Pancreas (tissue), 10 donors: ENCODE data around the gene CDC25C. TPM values are rescaled to one million over a fixed set of nuclear protein-coding genes. Genes with fewer than 3 reads are reported as not detected.
A peak's percentile ranks its signal among the peaks of the same experiment; 100 is the strongest.
"Not testable (repeated sequence)": the region's sequence is repeated elsewhere in the genome, so short reads cannot be mapped to it uniquely, and the experiment has no call there.

Experiments
- ATAC-seq, 4 donors: fragments of 200-7000 bp; cut with Tn5 transposase; one replicate each; pipeline versions ENCODE4 v1.8.0 to v1.9.1; 2020; ENCODE audit warnings: mild to moderate bottlenecking in 4 of 4, moderate library complexity in 4 of 4
- DNase-seq, 6 donors: peaks; one replicate each; pipeline ENCODE4 v3.0.0-alpha.2; 2020
- FAIRE-seq: peaks from 2 replicates; lab custom pipeline; 2012; peaks lifted over from hg19 to GRCh38; lab: Jason Lieb, UNC
- H3K27ac ChIP-seq, 4 donors: fragments of 200-600 bp; sonication (generic); 1 replicate in 3 of 4; 2 replicates in 1 of 4; pipeline versions ENCODE4 v1.5.0 to v1.8.0; 2020
- H3K27me3 ChIP-seq, 4 donors: fragments of 200-600 bp; one replicate each; pipeline ENCODE4 v1.8.0; 2021
- H3K36me3 ChIP-seq, 3 donors: fragments of 200-600 bp; sonication (generic) in 1 of 3; one replicate each; pipeline versions ENCODE4 v1.5.0 to v1.8.0; 2020 to 2021
- H3K4me1 ChIP-seq, 3 donors: fragments of 200-600 bp; one replicate each; pipeline ENCODE4 v1.8.0; 2021
- H3K4me3 ChIP-seq, 4 donors: fragments of 200-600 bp; sonication (generic) in 2 of 4; one replicate each; pipeline versions ENCODE4 v1.5.0 to v1.8.0; 2020 to 2021
- H3K9me3 ChIP-seq, 4 donors: fragments of 200-600 bp; one replicate each; pipeline ENCODE4 v1.8.0; 2021
- WGBS, 2 donors: extraction: QIAGEN DNeasy Blood & Tissue Kit; methylation state at CpG; one replicate each; pipeline ENCODE4 v1.1.7; 2013; 5-methylcytosine and 5-hydroxymethylcytosine counted together
- intact Hi-C, 3 donors: fragments of 100-400 bp; cut with DNase I; formaldehyde crosslinking; loops; one replicate each; pipeline versions ENCODE4 v1.11.1 to v1.14.2; 2022
- polyA plus RNA-seq, 2 donors: library from polyadenylated mRNA; stranded (reverse); fragments of 200-250 nt; gene quantifications; one replicate each; pipeline ENCODE4 v1.2.3, GENCODE V29; 2013
- total RNA-seq, 6 donors: library from RNA; stranded (reverse); fragmentation: NEBNext Ultra II Directional in 4 of 6; extraction: Animal tissue kit (Norgen Biotek cat#: 25700) in 4 of 6; gene quantifications; one replicate each; pipeline versions ENCODE4 v1.2.1 to v1.2.4, GENCODE V29; 2021 to 2023
- TF ChIP-seq, protein P1 (sequence below), 4 donors: fragments of 200-600 bp; sonication (generic) in 3 of 4; IDR thresholded peaks; one replicate each; pipeline versions ENCODE4 v1.5.0 to v1.8.0; 2021; ENCODE audit warnings: antibody characterized with exemption in 4 of 4
- donor health status: healthy with polysubstance abuse.
- donor health status: DM: no; HTN: no; CAD: no; lungs with moderate emphysema.
- donor health status: DM: no; HTN: no; CAD: no.
- donor health status: control.
- donor health status: control.
- donor health status: Bipolar disorder and iron deficiency.
- donor health status: DM: yes; HTN: yes; CAD: no.
- donor health status: DM: no; HTN: no; CAD: no.
- donor health status: DM: no; HTN: no; CAD: no.
- donor health status: DM: yes; HTN: yes; CAD: no.

CDC25C gene
- total and polyA plus RNA-seq, 8 donors: 0.09 to 0.19 (median 0.13) TPM; not detected in 4

DNA sequence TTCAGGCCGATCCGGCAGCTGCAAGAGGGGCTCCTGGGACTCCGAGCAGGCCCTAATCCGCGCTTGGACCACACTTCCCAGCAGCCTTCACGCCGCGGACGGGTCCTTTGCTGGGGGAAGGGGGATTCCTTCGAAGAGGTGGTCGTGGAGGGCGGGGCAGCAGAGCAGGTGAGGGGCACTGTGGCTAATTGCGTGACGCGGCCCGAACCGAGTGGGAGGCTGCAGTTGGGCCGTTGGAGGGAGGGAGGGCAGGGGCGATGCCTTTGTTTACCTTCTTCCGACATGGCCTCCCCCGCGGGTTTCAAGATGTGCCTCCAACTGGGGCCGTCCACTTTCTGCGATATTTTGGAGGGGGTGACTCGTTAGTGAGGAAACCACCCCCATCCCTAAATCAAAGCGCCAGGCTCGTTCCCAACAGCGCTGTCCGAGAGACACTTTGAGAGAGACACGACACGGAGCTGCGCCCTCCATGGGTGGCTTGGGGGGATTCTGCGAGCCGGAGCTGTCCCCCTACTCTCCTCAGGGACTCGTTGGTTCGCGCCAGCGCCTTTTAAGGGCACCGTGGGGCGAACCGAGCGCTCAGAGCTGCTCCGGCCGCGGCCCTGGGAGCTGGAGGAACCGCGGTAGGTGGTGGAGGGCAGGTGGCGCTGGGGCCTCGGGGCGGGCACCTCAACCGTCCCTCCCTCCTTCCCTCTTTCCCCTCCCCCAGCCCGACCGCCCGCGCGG lies 6.2 kb upstream of the CDC25C start, which contains the start of gene FAM53C:
TSS of gene FAM53C (plus strand) at position 582 of the 726 bp plus-strand sequence. CDS start 3,070 bp downstream, outside the sequence.
- FAIRE-seq (no peak), ATAC-seq (peak; percentile 91 to 95 (median 92))

DNA sequence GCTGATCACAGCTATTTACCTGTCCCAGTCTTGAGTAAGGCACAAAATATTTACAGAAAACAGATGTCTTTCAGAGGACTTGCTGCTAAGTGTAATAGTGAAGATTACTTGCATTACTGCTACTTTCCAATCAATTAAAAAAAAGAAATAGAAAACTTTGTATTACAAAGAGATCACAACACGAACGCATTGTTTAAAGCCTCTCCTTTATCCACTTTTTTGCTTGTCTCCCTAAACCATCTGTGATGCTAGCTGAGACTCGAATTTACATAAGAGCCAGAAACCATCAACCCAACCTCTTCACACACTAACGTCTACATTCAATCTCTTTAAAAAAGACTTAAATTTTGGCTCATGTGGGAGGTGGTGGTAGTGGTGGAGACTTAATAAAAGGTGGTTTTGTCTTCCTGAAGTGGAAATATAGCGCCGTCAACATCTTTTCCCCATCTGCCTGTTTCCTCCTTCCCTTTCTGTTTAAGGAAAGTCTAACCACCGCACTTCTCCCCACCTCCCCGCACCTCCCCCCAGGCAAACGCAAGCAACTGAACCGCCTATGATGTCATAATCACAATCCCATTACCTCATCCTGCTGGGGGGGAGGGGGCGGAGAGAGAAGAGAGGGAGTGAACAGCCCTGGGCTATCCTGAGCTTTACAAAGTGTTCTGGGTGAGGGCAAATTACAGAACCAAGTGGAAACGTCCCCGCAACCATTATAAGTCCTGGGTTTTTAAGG lies 5.5 kb upstream of the CDC25C start:
- peaks cover 0 to 17% (median 5%) of the 10 kb centered on the region in 3 donors for H3K4me1 ChIP-seq

More for the DNA sequence above, 6.2 kb upstream of the CDC25C start, which contains the start of gene FAM53C:
- H3K36me3 ChIP-seq: peaks cover 0 to 17% (median 6%) of the 10 kb centered on the region in 3 donors
- WGBS, 2 donors: 0 to 1% methylated on average over 51 to 56 of the region's 56 CpGs
- H3K27me3 ChIP-seq: no peaks in the 10 kb centered on the region
- H3K4me1 ChIP-seq: peaks cover 0 to 17% (median 5%) of the 10 kb centered on the region in 3 donors
- H3K4me3 ChIP-seq: peak within 1 kb of the TSS; percentile 61 to 95 (median 90)
- TF ChIP-seq, protein P1, sequence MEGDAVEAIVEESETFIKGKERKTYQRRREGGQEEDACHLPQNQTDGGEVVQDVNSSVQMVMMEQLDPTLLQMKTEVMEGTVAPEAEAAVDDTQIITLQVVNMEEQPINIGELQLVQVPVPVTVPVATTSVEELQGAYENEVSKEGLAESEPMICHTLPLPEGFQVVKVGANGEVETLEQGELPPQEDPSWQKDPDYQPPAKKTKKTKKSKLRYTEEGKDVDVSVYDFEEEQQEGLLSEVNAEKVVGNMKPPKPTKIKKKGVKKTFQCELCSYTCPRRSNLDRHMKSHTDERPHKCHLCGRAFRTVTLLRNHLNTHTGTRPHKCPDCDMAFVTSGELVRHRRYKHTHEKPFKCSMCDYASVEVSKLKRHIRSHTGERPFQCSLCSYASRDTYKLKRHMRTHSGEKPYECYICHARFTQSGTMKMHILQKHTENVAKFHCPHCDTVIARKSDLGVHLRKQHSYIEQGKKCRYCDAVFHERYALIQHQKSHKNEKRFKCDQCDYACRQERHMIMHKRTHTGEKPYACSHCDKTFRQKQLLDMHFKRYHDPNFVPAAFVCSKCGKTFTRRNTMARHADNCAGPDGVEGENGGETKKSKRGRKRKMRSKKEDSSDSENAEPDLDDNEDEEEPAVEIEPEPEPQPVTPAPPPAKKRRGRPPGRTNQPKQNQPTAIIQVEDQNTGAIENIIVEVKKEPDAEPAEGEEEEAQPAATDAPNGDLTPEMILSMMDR (IDR thresholded peaks at IDR 0.05): no peak
- intact Hi-C loops: no loop called here
- peak within 1 kb of the TSS; percentile 94 to 99 (median 98) for H3K27ac ChIP-seq
- peak; percentile 93 to 99 (median 95) for DNase-seq
- H3K9me3 ChIP-seq: no peaks in the 10 kb centered on the region

DNA sequence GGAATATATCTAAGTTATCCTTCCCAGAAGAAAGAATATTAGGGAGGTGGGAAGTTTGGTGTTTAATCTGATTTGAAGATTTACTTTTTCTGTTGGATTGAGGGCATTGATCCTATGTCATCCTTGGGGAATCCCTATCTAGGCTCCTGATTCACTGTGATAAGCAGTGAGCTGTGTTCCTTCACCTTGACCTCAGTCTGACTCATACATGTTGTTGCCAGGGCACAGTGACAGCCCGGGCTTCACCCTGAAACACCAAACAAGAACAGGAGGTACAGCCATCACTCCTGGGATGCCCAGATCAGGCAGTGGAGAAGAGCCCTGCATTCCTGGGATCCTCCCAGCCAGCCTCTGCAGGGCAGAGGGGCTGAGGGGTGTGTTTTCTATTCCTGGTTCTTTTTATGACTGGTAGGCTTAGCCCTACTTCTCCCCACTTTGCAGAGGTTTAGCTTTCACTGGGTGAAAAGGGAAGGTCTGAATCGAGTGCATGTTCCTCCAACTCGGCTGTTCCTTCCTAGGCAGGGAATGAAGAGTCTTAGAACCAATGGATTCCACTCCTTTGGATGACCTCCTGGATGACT lies 3.4 kb upstream of the CDC25C start:
- 57 to 63% methylated on average over 3 of the region's 3 CpGs for WGBS, 2 donors
- H3K4me1 ChIP-seq: peaks cover 1 to 14% (median 8%) of the 10 kb centered on the region in 3 donors
- H3K27me3 ChIP-seq: no peaks in the 10 kb centered on the region
- H3K36me3 ChIP-seq: no peaks in the 10 kb centered on the region
- intact Hi-C loops: no loop called here
- DNase-seq (no peak), FAIRE-seq (no peak), ATAC-seq (no peak)
- H3K4me3 ChIP-seq: no peak overlapping the region
- H3K9me3 ChIP-seq: no peaks in the 10 kb centered on the region
- TF ChIP-seq, protein P1 (IDR thresholded peaks at IDR 0.05): no peak
- no peak overlapping the region for H3K27ac ChIP-seq

More for the DNA sequence above, 5.5 kb upstream of the CDC25C start:
- ATAC-seq: peak; percentile 57 to 76 (median 65)
- H3K9me3 ChIP-seq: no peaks in the 10 kb centered on the region
- H3K4me3 ChIP-seq: peak overlapping the region; percentile 61 to 95 (median 90)
- WGBS, 2 donors: 10 to 14% methylated on average over 13 of the region's 13 CpGs
- no peaks in the 10 kb centered on the region for H3K27me3 ChIP-seq
- TF ChIP-seq, protein P1 (IDR thresholded peaks at IDR 0.05): no peak
- FAIRE-seq: no peak
- peak in 4 of 6 donors; percentile 78 to 81 (median 80) for DNase-seq
- peaks cover 0 to 10% (median 3%) of the 10 kb centered on the region in 3 donors for H3K36me3 ChIP-seq
- intact Hi-C loops: no loop called here
- H3K27ac ChIP-seq: peak overlapping the region; percentile 94 to 99 (median 98)

DNA sequence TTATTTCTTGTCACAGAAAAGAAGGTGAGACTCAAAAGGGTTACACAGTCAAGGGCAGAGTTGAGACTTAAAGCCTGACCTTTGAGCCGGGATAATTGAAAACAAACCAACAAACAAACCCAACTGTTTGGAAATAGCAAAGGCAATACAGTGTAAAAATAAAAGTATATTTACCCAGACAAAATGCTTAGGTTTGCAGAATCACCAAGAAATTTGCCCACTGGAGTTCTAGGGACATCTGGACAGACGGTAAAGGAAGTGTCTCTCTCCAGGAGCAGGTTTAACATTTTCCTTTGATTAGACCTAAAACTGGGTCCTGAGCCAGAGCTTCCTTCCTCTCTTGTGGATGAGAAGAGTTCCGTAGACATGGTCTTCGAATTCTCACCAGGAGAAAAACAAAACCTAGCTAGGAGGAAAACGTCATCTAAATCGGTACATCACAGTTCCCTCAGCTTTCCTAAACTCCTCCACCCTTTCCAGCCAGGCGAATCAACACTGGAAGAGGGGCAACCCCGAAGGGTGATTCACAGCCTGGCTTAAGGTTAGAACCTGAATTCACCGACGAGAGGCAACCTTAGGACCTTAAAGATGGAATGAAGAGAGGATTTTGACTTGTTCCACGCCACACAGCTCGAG lies 673 bp downstream of the CDC25C start:
- TF ChIP-seq, protein P1 (IDR thresholded peaks at IDR 0.05): no peak
- Histone ChIP-seq H3K36me3 (no peaks in the 10 kb centered on the region), H3K9me3 (no peaks in the 10 kb centered on the region), H3K27ac (no peak overlapping the region), H3K4me1 (peaks cover 0 to 8% (median 6%) of the 10 kb centered on the region in 3 donors), H3K4me3 (peak overlapping the region; percentile 19 to 52 (median 26)), H3K27me3 (no peaks in the 10 kb centered on the region)
- ATAC-seq: no peak
- DNase-seq: no peak
- 2% methylated on average over 12 of the region's 12 CpGs for WGBS, 2 donors
- FAIRE-seq: no peak
- intact Hi-C loops: no loop called here

DNA sequence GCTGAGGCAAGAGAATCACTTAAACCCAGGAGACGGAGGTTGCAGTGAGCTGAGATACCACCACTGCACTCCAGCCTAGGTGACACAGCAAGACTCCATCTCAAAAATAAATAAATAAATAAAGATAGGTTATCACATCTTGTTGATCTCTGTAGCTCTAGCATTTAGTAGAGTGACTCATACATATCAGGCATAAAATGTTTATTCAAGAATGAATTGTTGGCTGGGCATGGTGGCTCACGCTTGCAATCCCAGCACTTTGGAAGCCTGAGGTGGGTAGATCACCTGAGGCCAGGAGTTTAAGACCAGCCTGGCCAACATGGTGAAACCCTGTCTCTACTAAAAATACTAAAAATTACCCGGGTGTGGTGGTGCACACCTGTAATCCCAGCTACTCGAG lies 13.4 kb downstream of the CDC25C start:
- H3K27ac ChIP-seq, H3K9me3 ChIP-seq, H3K4me3 ChIP-seq, ATAC-seq, intact Hi-C loops, H3K4me1 ChIP-seq, FAIRE-seq, DNase-seq, H3K36me3 ChIP-seq, H3K27me3 ChIP-seq: not testable (repeated sequence)
- 90 to 95% methylated on average over 4 of the region's 4 CpGs for WGBS, 2 donors
